ENCODE results near the gene POR.

The POR gene

DNA sequence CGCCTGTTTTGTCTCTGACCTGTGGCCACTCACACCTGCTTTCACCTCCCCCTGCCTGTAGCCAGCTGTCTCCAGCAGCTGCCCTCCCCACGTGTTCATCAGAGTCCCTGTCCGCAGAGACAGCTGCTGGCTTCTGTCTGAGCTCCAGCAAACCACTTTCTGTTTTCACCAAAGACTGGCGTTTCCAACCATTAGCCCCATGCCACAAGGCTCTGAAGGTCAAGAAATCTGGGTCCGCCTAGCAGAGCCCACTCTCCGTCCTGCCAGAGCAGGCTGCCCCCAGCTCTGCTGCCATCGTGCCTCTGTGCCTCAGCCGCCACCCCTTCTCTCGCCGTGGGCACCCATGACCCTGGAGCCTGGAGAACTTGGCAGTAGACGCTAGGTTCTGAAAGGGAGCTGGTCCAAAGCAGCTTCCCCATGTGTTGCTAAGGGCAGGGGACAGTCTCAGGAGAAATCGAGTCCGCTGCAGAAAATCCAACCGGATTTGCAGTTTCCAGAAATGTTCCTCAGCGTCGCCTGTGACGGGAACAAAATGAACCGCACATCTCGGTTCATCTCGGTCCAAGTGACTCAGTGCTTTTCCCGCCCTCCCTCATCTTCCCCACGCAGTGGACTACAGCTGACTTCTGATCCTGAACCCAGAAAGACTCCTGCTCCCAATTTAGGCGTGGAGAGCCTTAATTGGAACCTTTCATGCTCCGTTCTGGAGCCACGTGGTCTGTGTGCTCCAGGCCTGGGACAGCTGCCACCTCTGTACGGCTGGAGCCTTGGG, 51.4 kb downstream of the POR start:
- TF ChIP-seq, protein P1, sequence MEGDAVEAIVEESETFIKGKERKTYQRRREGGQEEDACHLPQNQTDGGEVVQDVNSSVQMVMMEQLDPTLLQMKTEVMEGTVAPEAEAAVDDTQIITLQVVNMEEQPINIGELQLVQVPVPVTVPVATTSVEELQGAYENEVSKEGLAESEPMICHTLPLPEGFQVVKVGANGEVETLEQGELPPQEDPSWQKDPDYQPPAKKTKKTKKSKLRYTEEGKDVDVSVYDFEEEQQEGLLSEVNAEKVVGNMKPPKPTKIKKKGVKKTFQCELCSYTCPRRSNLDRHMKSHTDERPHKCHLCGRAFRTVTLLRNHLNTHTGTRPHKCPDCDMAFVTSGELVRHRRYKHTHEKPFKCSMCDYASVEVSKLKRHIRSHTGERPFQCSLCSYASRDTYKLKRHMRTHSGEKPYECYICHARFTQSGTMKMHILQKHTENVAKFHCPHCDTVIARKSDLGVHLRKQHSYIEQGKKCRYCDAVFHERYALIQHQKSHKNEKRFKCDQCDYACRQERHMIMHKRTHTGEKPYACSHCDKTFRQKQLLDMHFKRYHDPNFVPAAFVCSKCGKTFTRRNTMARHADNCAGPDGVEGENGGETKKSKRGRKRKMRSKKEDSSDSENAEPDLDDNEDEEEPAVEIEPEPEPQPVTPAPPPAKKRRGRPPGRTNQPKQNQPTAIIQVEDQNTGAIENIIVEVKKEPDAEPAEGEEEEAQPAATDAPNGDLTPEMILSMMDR (IDR thresholded peaks at IDR 0.05; ENCODE audit: insufficient read depth, missing control alignments): no peak
- FAIRE-seq (no peak), DNase-seq (ENCODE audit: insufficient read length, low spot score) (no peak)

DNA sequence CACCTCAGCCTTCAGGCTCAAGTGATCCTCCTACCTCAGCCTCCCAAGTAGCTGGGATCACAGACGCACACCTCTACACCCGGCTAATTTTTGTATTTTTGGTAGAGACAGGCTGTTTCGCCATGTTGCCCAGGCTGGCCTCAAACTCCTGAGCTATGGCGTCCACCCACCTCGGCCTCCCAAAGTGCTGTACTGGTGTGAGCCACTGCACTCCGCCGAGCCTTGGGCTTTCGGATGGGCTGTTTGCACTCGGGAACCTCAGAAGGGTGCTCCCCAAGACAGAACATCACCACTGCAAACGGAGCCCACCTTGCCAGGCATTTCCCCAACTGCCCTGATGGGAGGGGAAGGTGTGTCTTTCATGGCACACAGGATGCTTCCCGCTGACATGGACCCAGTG, 52.1 kb downstream of the POR start:
- DNase-seq (ENCODE audit: insufficient read length, low spot score) (no peak), FAIRE-seq (no peak)
- TF ChIP-seq, protein P1 (IDR thresholded peaks at IDR 0.05; ENCODE audit: insufficient read depth, missing control alignments): no peak

DNA sequence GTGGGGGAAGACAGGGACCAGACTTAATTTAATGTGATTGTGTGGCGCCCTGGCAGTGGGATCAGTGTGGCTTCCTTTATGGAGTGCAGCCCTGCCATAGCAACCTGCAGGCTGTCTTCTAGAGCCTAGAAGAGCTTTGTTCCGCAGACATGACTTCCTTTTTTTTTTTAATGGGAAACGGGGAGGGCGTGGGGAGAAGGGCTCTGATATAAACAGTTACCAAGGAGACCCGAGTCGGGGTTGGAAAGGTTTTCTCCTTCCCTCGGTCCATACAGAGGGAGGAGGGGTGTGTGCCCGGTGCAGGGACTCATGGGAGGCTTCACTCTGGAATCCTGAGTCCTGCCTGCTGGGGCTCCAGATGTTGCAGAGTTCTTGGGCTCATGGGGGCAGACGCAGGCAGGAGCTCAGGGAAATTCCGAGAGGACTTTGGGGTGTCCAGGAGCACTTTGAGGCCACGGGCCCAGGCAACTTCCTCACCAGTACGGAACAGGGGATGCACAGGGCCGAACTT, 52.6 kb downstream of the POR start:
- TF ChIP-seq, protein P1 (IDR thresholded peaks at IDR 0.05; ENCODE audit: insufficient read depth, missing control alignments): no peak
- no peak for DNase-seq (ENCODE audit: insufficient read length, low spot score)
- FAIRE-seq: no peak

DNA sequence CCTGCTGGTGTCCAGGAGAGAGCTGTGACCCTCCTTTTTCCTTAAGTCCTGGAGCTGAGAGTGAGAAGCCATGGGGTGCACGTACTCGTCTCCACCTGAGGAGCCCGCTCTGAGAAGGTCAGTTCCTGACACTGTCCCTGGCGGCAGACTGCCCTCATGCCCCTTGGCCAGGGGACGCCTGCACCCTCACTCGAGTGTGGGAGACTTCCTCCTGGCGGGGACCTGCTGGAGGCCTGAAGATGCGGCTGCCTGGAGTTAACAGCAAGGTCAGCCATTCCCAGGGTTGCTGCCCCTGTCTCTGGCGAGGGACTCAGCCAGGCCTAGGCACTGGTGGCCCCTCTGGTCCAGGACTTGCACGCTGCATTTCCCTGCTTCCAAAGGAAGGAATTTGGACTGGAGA, 53.1 kb downstream of the POR start:
- DNase-seq (ENCODE audit: insufficient read length, low spot score) (no peak), FAIRE-seq (no peak)
- TF ChIP-seq, protein P1 (IDR thresholded peaks at IDR 0.05; ENCODE audit: insufficient read depth, missing control alignments): no peak

DNA sequence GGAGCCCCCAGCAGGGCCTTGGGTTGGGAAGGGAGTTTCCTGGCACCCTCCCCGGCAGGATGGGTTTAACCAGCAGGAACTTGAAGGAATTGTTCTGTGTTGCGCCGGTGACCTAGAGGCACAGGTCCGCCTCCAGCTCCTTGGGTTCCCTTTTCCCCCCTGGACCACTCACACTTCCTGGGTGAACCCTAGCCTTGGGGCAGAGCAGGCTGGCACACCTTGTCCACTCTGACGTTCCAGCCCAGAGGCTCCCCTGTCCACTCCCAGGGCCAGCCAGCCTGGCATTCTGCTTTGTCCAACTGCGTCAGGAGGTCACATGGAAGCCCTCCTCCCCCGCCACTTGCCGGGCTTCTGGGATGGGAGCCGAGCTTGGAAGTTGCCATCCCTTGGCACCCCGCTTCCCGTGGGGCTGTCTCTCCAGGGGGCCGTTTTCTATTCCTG, 53.6 kb downstream of the POR start:
- FAIRE-seq: no peak
- no peak for DNase-seq (ENCODE audit: insufficient read length, low spot score)
- TF ChIP-seq, protein P1 (IDR thresholded peaks at IDR 0.05; ENCODE audit: insufficient read depth, missing control alignments): no peak

DNA sequence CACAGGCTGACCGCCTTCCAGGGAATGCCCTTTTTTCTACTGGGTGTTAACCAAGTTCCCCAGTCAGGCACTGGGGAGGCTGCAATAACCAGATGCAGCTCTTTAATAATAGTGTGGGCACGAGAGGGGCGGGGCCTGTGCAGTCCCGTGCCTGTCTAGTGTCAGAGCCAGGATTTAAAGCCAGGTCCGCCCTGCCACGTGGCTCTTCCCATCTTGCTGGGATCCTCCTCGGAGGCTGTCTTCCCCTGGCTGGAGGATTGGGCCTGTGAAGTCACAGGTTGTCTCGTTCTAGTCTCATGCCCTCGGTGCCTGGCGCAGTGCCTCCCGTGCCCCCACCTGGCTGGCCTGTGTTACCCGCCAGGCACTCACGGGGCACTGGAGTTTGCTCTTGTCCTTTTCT, 54.2 kb downstream of the POR start:
- DNase-seq (ENCODE audit: insufficient read length, low spot score) (no peak), FAIRE-seq (no peak)
- TF ChIP-seq, protein P1 (IDR thresholded peaks at IDR 0.05; ENCODE audit: insufficient read depth, missing control alignments): no peak

Measured in D721Med (cell line).